Uterus (tissue), 2 donors: ENCODE results near the gene PDE6H.

ENCODE experiments used
- CTCF ChIP-seq, 4 experiments: fragments of 200-600 bp in 2 of 4; fragments of 450-650 bp in 2 of 4; sonication (generic) in 2 of 4; IDR thresholded peaks; one replicate each; pipeline ENCODE4 v1.5.1; 2016 to 2019; ENCODE audit warnings: antibody characterized with exemption in 4 of 4, mild to moderate bottlenecking in 2 of 4, moderate library complexity in 1 of 4
- POLR2A ChIP-seq, 2 donors: fragments of 450-650 bp; IDR thresholded peaks; one replicate each; pipeline ENCODE4 v1.6.1; 2016; ENCODE audit warnings: antibody characterized with exemption in 2 of 2, mild to moderate bottlenecking in 1 of 2, moderate library complexity in 1 of 2

GRCh38 chr12:14958361-14959125 lies 14.3 kb upstream of the PDE6H start:
- TF ChIP-seq CTCF (IDR thresholded peaks at IDR 0.05) (no peak), POLR2A (IDR thresholded peaks at IDR 0.05) (no peak)
